C1 segment of cervical spinal cord (tissue), 14 donors: ENCODE results near the gene KRT6A.
"Not testable (repeated sequence)": the region's sequence is repeated elsewhere in the genome, so short reads cannot be mapped to it uniquely, and the experiment has no call there.

Experiments
- DNase-seq, 14 donors: peaks; one replicate each; lab custom pipeline; 2025; lab: John Stamatoyannopoulos, UW

KRT6A gene

GRCh38 chr12:52502877-52503276 lies 9.8 kb upstream of the KRT6A start:
- no peak for DNase-seq

DNA sequence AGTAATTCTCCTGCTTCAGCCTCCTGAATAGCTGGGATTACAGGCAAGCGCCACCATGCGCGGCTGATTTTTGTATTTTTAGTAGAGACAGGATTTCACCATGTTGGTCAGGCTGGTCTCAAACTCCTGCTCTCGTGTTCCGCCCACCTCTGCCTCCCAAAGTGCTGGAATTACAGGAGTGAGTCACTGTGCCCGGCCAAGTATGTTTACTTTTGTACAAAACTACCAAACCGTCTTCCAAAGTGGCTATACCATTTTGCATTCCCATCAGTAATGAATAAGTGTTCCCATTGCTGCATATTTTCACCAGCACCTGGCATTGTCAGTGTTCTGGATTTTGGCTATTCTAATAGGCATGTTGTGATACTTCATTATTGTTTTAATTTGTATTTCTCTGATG lies 8.4 kb upstream of the KRT6A start:
- no peak for DNase-seq

GRCh38 chr12:52500574-52500973 lies 7.5 kb upstream of the KRT6A start:
- not testable (repeated sequence) for DNase-seq

DNA sequence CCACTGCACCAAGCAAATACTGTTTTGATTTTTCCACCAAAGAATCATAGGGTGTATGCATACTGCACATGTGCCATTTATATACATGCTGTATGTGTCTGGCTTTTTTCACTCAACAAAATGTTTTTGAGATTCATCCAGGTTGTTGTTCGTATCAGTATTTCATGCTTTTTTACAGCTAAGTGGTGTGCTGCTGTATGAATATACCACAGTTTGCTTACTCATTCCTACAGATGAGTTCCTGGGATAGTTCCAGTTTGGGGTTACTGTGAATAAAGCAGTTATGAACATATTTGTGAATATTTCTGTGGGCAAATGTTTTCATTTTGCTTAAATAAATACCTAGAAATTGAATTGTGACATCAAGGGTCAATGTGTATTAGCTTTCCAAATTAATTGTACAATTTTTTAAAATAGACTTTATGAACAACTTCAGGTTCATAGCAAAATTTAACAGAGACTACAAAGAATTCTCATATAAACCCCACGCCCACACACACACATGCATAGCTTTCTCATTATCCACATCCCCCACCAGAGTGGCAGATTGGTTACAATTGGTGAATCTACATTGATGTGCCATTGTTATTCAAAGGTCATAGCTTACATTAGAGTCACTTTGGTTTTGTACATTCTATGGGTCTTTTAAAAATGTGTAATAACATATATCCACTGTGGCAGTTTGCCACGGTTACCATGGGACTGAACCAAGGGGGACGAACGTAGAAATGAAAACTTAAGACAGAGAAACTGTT lies 6.9 kb upstream of the KRT6A start:
- no peak for DNase-seq

DNA sequence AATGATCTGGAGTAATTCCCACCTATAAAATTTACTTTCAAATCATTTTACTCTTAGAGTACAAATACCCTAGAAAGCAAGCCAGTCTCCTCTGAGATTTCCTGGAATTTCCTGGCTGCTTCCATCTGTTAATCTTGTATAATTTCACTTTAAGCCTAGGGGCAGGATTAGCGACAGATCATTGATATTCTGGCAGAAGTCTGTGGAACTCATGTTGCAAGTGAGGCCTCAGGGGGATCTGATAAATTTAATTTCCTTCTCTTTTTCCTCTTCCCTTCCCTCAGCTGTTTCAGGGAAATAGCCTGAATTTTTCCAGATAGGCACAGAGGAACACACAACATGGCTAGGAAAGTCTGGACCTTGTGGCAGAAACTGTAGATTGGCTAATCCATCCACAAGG lies 5.9 kb upstream of the KRT6A start:
- DNase-seq = no peak

DNA sequence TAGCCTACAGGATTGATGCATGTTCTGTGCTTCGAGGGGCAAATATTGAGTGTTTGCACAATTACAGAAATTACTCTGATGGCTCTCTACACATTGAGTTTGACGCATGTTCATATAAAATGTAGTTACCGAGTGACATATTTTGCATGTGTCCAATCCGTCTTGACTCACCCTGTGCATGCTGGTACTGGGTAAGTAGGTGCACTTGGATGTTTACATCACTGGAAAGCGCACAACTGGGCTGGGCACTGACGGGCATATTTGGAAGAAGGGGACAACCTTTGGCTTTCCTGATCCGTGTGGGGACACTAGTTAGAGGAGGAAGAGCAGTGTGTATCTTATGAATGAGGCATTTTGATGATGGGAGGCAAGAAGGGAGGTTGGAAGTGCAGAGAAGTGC lies 4.9 kb upstream of the KRT6A start:
- DNase-seq = no peak

DNA sequence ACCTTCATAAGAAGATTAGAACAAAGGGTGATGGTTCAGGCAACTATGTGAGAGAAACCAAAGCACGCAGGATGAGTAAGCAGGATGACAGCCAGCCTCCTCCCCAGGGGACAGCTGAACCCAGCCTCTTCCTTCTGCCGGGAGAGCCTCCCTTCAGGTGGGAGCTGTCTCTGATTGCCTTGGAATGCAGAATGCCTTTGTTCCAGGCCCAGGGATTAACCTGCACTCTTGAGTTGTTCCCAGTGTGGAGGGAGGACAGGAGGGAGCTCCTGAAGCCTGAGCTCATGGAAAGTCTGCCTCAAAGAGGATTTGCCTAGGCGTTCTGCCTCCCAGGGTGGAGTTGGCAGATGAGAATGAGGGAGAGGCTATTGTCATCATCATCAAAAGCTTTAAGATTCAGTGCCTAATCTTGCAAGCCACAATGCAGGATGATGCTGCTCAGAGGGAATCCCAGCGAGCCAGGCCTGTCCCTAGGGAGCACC lies 3.6 kb upstream of the KRT6A start:
- no peak for DNase-seq

DNA sequence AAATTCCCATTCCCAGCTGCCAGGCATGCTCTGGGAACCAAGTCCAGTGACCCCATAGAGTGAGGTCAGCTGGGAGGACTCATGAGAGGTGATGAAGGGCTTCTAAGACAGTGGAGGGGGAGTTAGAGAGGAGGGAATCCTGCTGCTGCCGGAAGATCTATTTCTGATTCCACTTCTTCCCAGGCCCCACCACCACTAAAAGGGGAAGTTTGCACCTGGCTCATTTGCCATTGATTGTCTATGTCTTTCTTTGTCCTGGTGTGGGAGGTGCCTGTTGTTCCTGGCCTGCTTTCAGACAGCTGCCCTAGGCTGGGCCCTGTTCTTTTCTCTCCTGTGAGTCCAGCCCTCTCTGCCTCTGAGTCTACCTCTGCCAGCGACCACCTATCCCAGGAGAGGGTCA lies 3.0 kb upstream of the KRT6A start:
- DNase-seq = no peak

DNA sequence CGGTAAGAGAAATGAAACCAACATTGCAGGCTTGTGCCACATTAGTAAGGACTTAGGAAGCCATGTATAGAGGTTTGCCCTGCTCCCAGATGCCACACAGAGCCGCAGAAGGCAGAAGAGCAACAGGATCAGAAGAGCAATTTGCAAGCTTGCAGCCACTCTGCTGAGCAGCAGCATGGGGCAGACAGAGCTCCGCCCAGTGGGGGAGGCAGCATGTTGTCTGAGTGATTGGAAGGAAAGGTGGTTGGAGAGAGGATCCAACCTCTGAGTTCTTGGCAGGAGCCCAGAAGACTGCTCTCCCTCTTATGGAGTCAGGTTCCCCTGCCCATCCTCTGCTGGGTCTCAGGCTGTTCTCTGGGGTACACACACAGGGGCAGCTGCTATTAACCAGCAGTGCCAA lies 2.3 kb upstream of the KRT6A start:
- no peak for DNase-seq

GRCh38 chr12:52494518-52494917 lies 1.5 kb upstream of the KRT6A start:
- DNase-seq = no peak

DNA sequence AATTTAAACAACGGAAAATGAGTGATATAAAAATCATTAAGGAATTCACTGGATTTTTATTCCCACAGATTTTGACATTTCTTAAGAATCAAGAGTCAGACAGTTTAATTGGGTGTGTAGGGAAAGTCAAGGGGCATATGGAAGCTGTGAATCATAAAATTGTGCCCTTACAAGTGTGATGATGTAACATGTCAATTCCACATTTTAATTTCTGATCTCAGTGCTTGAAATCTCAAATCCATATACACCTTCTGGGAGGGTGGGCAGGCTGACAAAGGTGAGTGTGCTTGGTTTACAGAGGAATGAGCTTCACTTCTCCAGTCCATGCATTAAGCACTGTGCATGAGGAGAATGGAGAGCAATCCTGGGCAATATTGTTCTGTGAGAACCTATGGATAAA lies 1.0 kb upstream of the KRT6A start:
- no peak for DNase-seq

GRCh38 chr12:52492405-52492804 lies 652 bp downstream of the KRT6A start:
- not testable (repeated sequence) for DNase-seq

GRCh38 chr12:52491495-52491894 lies 1.6 kb downstream of the KRT6A start:
- not testable (repeated sequence) for DNase-seq

GRCh38 chr12:52488736-52489135 lies 4.3 kb downstream of the KRT6A start:
- no peak for DNase-seq

GRCh38 chr12:52487744-52488443 lies 5.2 kb downstream of the KRT6A start:
- not testable (repeated sequence) for DNase-seq

DNA sequence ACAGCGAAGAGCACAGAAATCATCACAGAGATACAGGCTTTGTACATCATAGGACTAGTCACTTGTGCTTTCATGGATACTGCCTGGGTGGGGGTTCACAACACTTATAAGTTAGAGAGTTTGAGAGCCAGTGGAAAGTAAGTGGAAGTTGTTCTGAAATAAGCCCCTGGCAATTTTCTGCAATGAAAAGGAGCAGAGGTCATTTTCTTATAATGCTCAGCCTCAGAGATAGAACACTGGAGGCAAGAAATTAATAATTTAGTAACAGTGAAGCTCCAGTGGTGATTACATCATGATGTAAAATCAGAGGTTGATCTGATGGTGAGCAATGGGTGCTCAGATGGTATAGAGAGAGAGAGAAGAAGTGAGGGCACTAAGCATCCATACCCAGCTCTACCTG lies 5.8 kb downstream of the KRT6A start:
- no peak for DNase-seq

DNA sequence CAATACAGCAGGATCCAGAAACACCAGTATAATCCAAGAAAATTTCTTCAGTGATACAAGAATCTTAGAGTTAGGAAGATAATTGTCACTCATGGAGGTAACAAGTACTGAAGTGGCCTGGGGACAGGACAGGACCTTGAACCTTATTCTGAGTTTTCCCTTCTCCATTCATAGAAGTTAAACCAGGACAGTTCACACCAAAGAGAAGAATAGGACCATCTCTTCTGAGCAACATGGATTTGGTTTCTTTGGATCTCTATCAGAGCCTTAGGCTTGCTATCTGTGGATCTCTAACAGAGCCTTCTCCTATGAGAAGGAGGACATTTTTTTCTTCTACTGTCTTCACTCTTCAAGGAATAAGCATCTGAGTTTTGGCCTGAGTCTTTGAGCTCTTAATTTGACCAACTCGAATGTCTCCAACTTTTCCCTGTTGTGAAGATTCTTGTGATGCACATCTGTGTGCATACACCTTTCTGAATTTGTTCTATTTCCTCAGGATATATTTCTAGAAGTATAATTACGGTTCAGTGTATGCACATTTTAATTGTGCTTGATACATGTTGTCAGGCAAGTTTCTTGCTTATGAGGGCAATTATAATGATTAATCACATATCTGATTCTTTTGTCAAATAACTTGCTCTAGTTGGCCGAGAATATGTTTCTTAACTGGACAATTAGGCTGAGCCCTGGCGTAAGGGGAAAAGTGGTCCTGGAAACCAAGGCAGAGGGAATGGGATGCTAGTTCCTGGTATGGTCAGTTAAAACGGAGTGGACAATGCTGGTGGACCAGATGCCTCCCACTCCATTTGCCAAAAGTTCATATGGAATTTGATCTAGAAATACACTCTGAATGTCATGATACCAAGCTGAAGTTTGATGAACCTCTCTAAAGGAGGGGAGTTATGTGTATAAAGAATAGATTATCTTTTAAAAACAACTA lies 6.6 kb downstream of the KRT6A start:
- DNase-seq = no peak

- no peak for DNase-seq
Measured at GRCh38 chr12:52480073-52480472, 13.0 kb downstream of the KRT6A start.

- no peak for DNase-seq
Measured at GRCh38 chr12:52477651-52478050, 15.4 kb downstream of the KRT6A start.

DNA sequence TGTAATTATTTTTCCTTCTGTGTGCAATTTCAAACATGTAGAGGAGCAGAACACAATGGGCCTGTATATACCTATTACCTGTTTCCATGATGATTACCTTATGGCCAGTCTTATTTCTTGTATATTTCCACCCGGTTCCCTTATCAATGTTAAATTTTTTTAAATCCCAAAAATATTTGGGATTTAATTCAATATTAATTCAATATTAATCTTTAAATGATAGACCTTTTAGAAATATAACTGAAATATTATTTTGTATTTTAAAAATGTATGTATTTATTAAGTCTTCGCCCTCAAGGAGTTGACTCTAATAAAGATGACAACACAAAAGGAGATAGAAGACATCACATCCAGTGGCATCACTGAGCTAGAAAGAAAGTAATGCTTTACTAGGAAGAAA lies 18.8 kb downstream of the KRT6A start:
- DNase-seq = no peak

- DNase-seq = no peak
Measured at GRCh38 chr12:52473768-52474167, 19.3 kb downstream of the KRT6A start, which contains the start of gene KRT6C. KRT6C (minus strand) TSS chr12:52473805; CDS start chr12:52473737, 68 bp downstream.

GRCh38 chr12:52469853-52470252 lies 23.2 kb downstream of the KRT6A start:
- DNase-seq = no peak
